HEK293 (cell line): ENCODE measurements around the gene LPO.

ENCODE experiments used
- PRDM1 ChIP-seq: fragments of 450-650 bp; formaldehyde crosslinking; IDR thresholded peaks from 2 replicates; pipeline ENCODE4; 2016; ENCODE audit warnings: missing biosample characterization, missing genetic modification characterization
- ZBTB17 ChIP-seq: fragments of 450-650 bp; formaldehyde crosslinking; IDR thresholded peaks from 2 replicates; pipeline ENCODE4 v1.5.1; 2016; ENCODE audit warnings: missing biosample characterization, missing genetic modification characterization
- ZNF10 ChIP-seq: fragments of 450-650 bp; formaldehyde crosslinking; IDR thresholded peaks from 2 replicates; pipeline ENCODE4 v1.5.1; 2017; ENCODE audit warnings: missing biosample characterization, missing genetic modification characterization
- ZNF175 ChIP-seq: fragments of 450-650 bp; formaldehyde crosslinking; IDR thresholded peaks from 2 replicates; pipeline ENCODE4 v1.5.1; 2016; ENCODE audit warnings: missing biosample characterization, missing genetic modification characterization
- ZNF239 ChIP-seq: fragments of 450-650 bp; formaldehyde crosslinking; IDR thresholded peaks from 2 replicates; pipeline ENCODE4 v1.5.1; 2016; ENCODE audit warnings: missing biosample characterization, missing genetic modification characterization
- ZNF274 ChIP-seq, 2 experiments: fragments of 200-500 bp in 1 of 2; fragments of 450-650 bp in 1 of 2; sonication (Bioruptor generic) in 1 of 2; formaldehyde crosslinking in 1 of 2; IDR thresholded peaks; 2 replicates each; pipeline versions ENCODE4 v1.5.1 to v1.6.1; 2014 to 2016; ENCODE audit warnings: borderline replicate concordance in 1 of 2, inconsistent platforms in 1 of 2, low read length in 1 of 2, missing biosample characterization in 1 of 2, missing genetic modification characterization in 1 of 2
- ZNF341 ChIP-seq: fragments of 450-650 bp; formaldehyde crosslinking; IDR thresholded peaks from 2 replicates; pipeline ENCODE4; 2016; ENCODE audit warnings: low read depth, missing biosample characterization, missing genetic modification characterization
- ZNF501 ChIP-seq: fragments of 450-650 bp; formaldehyde crosslinking; IDR thresholded peaks from 2 replicates; pipeline ENCODE4 v1.5.1; 2016; ENCODE audit warnings: missing biosample characterization, missing genetic modification characterization
- ZNF521 ChIP-seq: fragments of 450-650 bp; formaldehyde crosslinking; IDR thresholded peaks from 2 replicates; pipeline ENCODE4 v1.5.1; 2017; ENCODE audit warnings: missing biosample characterization, mild to moderate bottlenecking, missing genetic modification characterization
- TF ChIP-seq, protein P1 (sequence below): fragments of 450-650 bp; formaldehyde crosslinking; IDR thresholded peaks from 2 replicates; pipeline ENCODE4 v1.5.1; 2016; ENCODE audit warnings: missing biosample characterization, missing genetic modification characterization
- TF ChIP-seq, protein P2 (sequence below): fragments of 450-650 bp; formaldehyde crosslinking; IDR thresholded peaks from 2 replicates; pipeline ENCODE4 v1.5.1; 2016; ENCODE audit warnings: missing biosample characterization, missing genetic modification characterization
- TF ChIP-seq, protein P3 (sequence below): fragments of 450-650 bp; formaldehyde crosslinking; IDR thresholded peaks from 2 replicates; pipeline ENCODE4 v1.5.1; 2016; ENCODE audit warnings: missing biosample characterization, missing genetic modification characterization
- TF ChIP-seq, protein P4 (sequence below): fragments of 450-650 bp; formaldehyde crosslinking; IDR thresholded peaks from 2 replicates; pipeline ENCODE4 v1.5.1; 2016; ENCODE audit warnings: missing biosample characterization, missing genetic modification characterization

DNA sequence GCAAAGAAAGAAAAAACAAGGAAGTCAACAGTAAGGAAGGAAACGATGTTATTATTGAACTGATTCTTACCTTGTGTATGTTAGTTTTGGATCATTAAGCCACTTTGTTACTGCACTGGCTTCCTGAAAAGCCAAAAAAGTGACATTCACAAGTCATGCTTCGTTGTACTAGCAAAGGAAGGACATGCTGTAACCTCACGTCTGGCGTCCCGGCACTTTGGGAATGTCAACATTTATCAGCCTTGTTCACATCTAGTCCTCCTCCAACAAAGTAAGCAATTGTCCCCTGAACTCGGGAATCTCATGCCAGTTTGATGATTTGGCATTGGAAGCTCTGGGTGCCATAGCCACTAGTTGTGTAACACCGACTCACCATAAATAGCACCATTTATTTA is 18.6 kb upstream of the LPO start:
- TF ChIP-seq ZNF341 (tag by site-specific recombination) (no peak), ZNF274 (IDR thresholded peaks at IDR 0.05; ENCODE audit: low read length) (no peak), ZNF274 (tag by site-specific recombination; IDR thresholded peaks at IDR 0.05; ENCODE audit: borderline replicate concordance) (no peak), ZNF521 (tag by site-specific recombination) (no peak), ZBTB17 (tag by site-specific recombination) (no peak), ZNF501 (tag by site-specific recombination) (no peak), PRDM1 (no peak), ZNF10 (no peak), ZNF239 (tag by site-specific recombination) (no peak), ZNF175 (tag by site-specific recombination) (no peak)
- TF ChIP-seq, protein P1, sequence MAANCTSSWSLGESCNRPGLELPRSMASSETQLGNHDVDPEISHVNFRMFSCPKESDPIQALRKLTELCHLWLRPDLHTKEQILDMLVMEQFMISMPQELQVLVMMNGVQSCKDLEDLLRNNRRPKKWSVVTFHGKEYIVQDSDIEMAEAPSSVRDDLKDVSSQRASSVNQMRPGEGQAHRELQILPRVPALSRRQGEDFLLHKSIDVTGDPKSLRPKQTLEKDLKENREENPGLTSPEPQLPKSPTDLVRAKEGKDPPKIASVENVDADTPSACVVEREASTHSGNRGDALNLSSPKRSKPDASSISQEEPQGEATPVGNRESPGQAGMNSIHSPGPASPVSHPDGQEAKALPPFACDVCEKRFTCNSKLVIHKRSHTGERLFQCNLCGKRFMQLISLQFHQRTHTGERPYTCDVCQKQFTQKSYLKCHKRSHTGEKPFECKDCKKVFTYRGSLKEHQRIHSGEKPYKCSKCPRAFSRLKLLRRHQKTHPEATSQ (tag by site-specific recombination): no peak
- TF ChIP-seq, protein P2, sequence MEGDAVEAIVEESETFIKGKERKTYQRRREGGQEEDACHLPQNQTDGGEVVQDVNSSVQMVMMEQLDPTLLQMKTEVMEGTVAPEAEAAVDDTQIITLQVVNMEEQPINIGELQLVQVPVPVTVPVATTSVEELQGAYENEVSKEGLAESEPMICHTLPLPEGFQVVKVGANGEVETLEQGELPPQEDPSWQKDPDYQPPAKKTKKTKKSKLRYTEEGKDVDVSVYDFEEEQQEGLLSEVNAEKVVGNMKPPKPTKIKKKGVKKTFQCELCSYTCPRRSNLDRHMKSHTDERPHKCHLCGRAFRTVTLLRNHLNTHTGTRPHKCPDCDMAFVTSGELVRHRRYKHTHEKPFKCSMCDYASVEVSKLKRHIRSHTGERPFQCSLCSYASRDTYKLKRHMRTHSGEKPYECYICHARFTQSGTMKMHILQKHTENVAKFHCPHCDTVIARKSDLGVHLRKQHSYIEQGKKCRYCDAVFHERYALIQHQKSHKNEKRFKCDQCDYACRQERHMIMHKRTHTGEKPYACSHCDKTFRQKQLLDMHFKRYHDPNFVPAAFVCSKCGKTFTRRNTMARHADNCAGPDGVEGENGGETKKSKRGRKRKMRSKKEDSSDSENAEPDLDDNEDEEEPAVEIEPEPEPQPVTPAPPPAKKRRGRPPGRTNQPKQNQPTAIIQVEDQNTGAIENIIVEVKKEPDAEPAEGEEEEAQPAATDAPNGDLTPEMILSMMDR (tag by site-specific recombination): no peak
- TF ChIP-seq, protein P3, sequence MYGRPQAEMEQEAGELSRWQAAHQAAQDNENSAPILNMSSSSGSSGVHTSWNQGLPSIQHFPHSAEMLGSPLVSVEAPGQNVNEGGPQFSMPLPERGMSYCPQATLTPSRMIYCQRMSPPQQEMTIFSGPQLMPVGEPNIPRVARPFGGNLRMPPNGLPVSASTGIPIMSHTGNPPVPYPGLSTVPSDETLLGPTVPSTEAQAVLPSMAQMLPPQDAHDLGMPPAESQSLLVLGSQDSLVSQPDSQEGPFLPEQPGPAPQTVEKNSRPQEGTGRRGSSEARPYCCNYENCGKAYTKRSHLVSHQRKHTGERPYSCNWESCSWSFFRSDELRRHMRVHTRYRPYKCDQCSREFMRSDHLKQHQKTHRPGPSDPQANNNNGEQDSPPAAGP (tag by site-specific recombination): no peak
- TF ChIP-seq, protein P4, sequence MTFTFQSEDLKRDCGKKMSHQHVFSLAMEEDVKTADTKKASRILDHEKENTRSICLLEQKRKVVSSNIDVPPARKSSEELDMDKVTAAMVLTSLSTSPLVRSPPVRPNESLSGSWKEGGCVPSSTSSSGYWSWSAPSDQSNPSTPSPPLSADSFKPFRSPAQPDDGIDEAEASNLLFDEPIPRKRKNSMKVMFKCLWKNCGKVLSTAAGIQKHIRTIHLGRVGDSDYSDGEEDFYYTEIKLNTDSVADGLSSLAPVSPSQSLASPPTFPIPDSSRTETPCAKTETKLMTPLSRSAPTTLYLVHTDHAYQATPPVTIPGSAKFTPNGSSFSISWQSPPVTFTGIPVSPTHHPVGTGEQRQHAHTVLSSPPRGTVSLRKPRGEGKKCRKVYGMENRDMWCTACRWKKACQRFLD (tag by site-specific recombination): no peak
